Measurements from ENCODE around the gene PACS1.

- no peak for TF ChIP-seq POLR2A (IDR thresholded peaks at IDR 0.05)
- no peak for TF ChIP-seq CTCF (IDR thresholded peaks at IDR 0.05)
- TF ChIP-seq EP300 (IDR thresholded peaks at IDR 0.05): no peak
These were observed 216.6 kb downstream of the PACS1 start for GRCh38 chr11:66286699-66287098.
